Spleen (tissue), 7 donors: ENCODE results near the gene ANXA10.

Experiments used
- CTCF ChIP-seq, 11 experiments: fragments of 200-600 bp in 7 of 11; fragments of 450-650 bp in 4 of 11; sonication (generic) in 4 of 11; IDR thresholded peaks in 8 of 11; conservative IDR thresholded peaks in 3 of 11; 1 replicate in 7 of 11; 2 replicates in 4 of 11; pipeline versions ENCODE4 v1.4.0 to v1.8.0; 2016 to 2021; ENCODE audit warnings: antibody characterized with exemption in 11 of 11, inconsistent platforms in 4 of 11, mild to moderate bottlenecking in 1 of 11
- POLR2A ChIP-seq, 3 donors: fragments of 450-650 bp; IDR thresholded peaks; one replicate each; pipeline ENCODE4 v1.5.1; 2017; ENCODE audit warnings: antibody characterized with exemption in 3 of 3, mild to moderate bottlenecking in 1 of 3
- donor health status: DM: no; HTN: no; CAD: no; lungs with moderate emphysema.
- donor health status: DM: no; HTN: no; CAD: no.
- donor health status: DM: no; HTN: no; CAD: no.

DNA sequence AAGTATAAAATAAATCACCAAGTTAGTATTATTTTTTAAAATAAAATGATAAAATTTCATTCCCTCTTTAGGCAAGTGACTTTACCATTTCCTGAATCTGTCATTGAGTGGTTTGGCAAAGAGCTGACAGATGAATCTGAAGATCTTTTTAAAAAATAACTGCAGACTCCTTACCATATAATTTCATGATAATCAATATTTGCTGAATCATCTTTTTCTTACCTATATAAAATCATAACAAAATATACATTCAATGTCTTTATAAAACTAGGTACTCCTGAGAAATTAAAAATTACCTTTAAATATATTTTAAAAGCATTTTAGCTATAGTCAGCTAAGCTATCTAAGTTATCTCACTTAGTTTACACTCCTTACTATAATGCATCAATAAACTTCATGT is 17.2 kb downstream of the ANXA10 start:
- TF ChIP-seq CTCF (IDR thresholded peaks at IDR 0.05 in 8 of 11, conservative IDR thresholded peaks at IDR 0.05 in 3 of 11) (no peak), POLR2A (IDR thresholded peaks at IDR 0.05) (no peak)
